Activated CD8-positive, alpha-beta memory T cell treated with anti-CD3 and anti-CD28 coated beads for 36 hours (primary cell): ENCODE data around the gene ATP2B3. TPM values are rescaled to one million over a fixed set of nuclear protein-coding genes. Genes with fewer than 3 reads are reported as not detected.

ENCODE experiments used
- CTCF ChIA-PET: fragments of 350-600 bp; sonication (Branson Sonifier 250); formaldehyde crosslinking; loops from one replicate; lab custom pipeline; 2021; ENCODE audit warnings: antibody characterized with exemption; lab: Charles Lee
- POLR2A ChIA-PET: fragments of 350-600 bp; sonication (Branson Sonifier 250); formaldehyde crosslinking; loops from one replicate; lab custom pipeline; 2021; ENCODE audit warnings: antibody characterized with exemption; lab: Charles Lee
- total RNA-seq, 2 experiments: library from RNA; stranded (reverse); gene quantifications; one replicate each; pipeline ENCODE4 v1.2.3, GENCODE V29; 2021

The ATP2B3 gene
- total RNA-seq, 2 experiments from 2014 or later: not detected

DNA sequence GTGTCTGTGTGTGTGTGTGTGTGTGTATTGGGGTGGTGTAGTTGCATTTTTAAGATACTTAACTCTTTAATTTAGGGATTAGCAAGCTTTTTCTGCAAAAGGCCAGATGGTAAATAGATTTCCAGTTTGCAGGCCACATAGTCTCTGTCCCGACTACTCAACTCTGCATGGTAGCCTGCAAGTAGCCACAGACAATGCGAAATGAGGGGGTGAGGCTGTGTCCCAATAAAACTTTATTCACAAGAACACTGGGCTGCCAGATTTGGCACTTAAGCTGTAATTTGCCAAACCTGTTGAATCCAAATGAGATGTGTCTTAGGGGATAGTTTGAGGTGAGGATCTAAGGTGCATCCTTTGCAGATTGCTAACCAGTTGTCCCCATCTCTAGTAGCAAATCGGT is 6.8 kb downstream of the ATP2B3 start:
- ChIA-PET POLR2A (no interaction called here), CTCF (no interaction called here)

DNA sequence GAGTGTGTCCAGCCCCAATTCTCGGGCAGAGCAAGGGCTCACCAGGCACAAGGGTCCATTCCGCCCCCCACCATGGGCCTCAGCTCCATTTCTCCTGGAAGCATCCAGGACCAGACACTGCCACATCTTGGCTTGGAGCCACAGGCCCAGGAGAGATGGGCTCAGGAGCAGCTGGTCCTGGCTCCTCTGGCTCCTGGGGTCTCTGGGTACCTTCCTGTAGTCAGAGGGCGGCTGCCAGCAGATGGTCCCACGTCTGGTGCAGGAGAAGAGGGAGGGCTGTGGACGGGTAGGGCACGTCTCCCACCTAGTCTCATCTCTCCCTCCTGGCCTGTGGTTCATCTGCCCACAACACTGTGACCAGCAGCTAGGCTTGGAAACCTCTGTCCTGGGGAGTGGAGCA is 8.0 kb downstream of the ATP2B3 start:
- POLR2A ChIA-PET: no interaction called here

DNA sequence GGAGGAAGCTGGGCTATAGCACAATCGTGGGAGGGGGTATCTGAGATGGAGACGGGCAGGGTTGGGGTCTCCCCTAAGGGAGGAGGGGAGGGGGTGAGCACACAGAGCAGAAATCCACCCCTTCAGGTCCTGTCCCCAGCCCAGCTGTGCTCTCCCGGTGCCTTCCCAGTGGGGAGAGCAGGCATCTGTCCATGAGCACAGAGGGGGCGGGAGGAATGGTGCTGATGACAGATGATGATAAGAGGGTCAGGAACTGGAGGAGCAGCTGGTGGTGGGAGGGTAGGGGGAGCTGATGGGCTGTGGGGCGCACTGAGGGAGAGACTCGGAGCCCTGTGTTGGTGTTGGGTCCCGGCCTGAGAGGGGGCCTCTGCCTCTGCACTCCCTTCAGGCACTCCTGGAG is 8.6 kb downstream of the ATP2B3 start:
- ChIA-PET POLR2A (no interaction called here), CTCF (no interaction called here)

More for the DNA sequence above, 8.0 kb downstream of the ATP2B3 start:
- CTCF ChIA-PET: no interaction called here

DNA sequence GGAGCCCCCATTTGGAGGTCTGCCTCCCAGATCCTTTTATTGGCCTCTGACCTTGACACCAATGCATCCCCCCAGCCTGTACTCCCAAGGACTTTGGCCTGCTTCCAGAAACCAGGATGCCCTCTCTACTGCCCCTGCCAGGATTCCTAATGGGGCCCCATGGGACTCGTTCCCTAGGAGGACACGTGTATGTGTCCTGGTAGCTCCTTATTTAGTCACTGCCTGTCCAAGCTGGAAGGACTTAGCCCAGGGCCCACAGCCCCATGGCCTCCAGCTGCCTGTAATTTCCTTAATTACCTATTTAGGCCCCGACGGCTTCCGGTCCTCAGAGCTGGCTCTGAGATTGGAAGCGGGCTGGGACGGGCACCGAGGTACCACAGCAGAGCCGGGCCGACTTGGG is 9.4 kb downstream of the ATP2B3 start:
- ChIA-PET CTCF (no interaction called here), POLR2A (no interaction called here)

DNA sequence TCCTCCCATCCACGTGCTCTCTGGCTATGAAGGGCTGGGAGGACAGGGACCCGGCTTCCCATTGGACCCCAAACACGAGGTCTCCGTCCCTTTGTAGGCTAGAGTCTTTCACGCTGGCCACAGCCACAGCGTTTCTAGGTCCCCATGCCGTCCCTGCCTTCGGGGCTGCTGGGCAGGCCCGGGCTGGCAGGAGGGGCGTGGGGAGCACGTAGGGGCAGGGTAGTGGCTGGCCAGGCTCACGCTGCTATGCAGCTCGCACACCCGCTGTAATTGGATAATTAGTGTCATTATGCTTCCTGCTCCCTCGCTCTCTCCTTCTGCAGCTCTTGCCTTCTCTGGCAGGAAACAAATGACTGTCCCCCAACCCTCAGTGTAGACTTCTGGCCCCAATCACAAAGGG is 9.8 kb downstream of the ATP2B3 start:
- ChIA-PET CTCF (interaction anchor here (0.6 kb wide), 1 partner anchor 139 kb away, joined by 3 read pairs; no protein-coding TSS in a partner anchor), POLR2A (no interaction called here)

DNA sequence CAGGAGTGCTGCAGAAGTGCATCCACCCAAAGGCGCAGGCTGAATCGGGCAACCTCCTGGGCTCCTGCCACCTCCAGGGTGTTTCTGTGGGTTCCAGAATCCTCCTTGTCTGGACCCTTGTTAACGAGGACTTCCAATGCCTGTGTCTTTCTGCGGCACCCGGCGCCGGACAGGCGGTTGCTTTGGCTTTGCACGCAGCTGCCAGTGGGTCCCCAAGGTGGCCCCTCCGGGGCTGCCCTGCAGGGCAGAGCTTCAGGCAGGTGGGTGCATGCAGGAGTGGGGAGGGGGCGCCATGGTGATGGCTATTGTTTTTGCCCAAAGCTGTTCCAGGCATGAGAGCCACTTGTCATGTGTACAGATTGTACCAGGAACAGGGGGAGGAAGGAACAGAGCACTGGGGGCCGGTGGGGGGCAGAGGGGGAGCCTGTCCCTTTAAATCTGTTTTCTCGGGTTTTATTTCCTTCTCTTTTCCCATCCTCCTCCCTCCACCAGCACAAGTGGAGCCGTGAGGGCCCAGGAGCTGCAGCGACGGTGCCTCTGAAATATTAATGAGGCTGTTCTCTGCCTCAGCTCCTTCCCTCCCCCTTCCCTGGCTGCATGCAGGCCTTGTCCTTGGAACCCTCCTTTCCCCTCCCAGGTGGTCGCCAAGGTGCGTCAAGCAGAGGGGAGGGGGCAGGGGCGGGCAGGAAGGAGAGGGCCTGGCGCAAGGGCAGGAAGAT is 13.1 kb downstream of the ATP2B3 start:
- ChIA-PET POLR2A (no interaction called here), CTCF (no interaction called here)

DNA sequence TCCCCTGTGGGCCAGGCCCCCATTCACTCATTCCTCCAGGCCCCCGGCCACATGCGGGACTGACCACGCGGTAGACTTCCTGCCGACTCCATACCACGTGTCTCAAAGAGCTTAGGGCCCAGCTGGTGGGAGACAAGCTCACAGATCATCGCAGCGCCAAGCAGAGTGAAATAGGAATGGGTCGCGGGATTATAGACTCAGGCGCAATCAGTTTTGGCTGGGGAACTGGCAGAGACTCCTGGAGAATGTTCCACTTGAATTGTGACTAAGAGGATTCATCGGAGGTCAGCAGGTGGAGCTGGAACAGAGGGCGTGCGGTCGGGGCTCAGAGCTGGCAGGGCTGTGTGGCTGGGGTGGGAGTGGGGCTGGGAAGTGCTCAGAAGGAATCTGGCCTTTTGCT is 15.6 kb downstream of the ATP2B3 start:
- CTCF ChIA-PET: no interaction called here
- POLR2A ChIA-PET: no interaction called here

DNA sequence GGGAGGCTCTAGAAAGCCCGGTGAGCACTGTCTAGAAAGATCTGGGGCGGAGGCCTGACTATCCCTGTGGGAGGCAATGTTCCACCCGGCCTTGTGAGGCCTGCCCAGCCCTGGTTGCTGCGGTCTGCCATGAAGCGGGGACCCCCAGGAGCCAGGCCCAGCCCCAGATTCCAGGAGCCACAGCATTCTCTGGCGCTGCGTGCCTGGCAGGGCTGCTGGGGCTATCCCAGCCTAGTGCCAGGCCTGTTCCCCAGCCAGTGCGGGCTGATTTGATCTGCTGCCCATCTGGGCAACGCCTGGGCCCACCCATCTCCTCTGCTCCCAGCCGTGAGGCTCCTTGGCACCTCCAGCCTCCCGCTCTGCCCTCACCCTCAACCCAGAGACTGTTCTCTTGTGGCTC is 19.6 kb downstream of the ATP2B3 start:
- ChIA-PET POLR2A (no interaction called here), CTCF (no interaction called here)

DNA sequence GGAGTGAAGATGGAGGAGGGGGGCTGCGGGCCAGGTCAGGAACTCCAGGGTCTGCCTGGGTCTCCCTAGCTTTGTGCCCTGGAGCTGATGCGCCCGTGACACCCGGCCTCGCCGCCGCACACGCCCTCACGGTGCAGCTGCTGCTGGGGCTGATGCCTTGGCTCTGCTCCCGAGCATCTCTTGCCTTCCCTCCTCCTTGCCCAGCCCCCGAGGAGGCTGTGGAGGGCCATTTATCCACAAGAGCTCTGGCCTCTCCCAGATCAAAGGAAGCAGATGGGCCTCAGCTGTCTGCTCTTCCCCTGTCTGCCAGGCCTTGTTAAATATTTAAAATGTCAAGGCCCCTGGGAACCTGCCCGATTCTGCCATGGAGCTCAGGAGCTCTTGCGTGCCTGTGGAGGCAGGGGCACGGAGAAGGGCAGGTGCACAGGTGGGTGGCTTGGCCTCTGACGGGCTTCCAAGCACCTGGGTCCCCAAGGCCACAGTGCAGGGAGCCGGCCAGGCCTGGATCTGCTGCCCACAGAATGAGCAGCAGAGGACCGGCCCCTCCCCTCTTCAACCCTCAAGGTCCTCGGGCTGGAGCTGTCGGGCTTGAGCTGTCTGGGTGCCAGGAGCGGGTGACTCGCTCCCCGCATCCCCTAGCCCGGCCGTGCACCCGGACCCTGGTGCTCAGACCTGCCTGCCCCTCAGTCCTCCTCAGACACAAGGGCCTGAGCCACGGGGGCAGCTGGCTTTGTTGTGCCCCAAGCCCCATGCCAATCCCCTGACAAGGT is 20.3 kb downstream of the ATP2B3 start:
- POLR2A ChIA-PET: no interaction called here
- CTCF ChIA-PET: interaction anchor here (3.0 kb wide), 1 partner anchor 130 kb away, joined by 30 read pairs; no protein-coding TSS in a partner anchor

DNA sequence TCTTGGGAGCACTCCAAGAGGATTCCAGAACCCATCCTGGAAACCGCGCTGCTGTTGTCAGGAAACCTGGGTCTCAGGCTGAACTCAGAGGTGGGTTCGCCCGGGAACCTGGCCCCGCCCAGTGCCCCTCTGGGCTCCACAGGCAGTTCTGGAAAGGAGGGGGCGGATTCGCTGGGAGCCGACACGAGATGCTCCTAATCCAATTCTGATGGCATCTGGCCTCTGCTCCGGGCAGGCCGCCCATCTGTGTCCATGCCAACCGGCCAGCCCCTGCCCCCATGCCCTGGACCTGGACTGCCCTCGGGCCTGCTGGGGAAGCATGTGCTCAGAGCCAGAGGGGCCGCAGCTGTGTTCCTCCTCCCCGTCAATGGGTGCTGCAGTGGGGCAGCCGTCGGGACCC is 21.0 kb downstream of the ATP2B3 start:
- ChIA-PET POLR2A (no interaction called here), CTCF (interaction anchor here (0.9 to 3.0 kb wide), 2 partner anchors 123 to 129 kb away, joined by 3 to 30 read pairs; no protein-coding TSS in a partner anchor)

DNA sequence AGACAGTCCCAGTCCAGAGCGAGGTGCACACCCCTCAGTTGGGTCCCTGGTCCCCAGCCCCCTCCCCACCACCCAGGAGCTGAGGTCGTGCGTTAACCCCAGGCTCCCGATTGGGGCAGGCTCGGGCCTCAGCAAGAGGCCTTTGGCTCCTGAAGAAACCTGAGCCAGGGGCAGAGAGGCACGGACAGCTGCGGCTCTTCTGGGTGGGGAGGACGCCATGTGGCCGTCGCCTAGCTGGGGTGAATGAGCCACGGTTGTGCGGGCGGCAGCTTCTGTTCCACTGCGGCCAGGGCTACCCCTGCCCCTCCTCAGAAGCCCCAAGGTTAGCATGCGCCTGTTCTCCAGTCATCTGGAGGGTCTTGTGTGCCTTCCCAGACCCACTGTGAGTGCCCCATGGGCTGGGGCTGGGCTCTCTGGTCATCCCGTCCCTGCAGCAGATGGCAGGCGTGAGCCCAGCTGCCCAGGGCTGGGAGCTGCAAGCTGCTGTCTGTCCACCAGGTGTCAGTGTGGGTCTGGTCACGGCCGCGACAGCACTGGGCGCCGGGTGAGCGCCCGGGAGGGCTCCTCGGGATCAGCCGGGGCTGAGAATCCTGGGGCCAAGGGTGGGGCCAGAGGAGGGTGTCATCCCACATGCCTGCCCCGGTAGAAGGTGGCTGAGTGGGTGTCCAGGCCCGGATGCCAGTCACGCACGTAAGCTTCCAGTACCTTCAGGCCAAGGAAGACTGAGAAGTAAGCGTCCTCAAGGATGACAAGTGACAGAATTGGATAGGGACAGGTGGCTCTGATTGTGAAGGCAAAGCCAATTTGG is 21.9 kb downstream of the ATP2B3 start:
- ChIA-PET POLR2A (no interaction called here), CTCF (interaction anchor here (0.5 to 3.0 kb wide), 11 partner anchors 10 to 128 kb away, joined by 3 to 30 read pairs (median 4); no protein-coding TSS in a partner anchor)

DNA sequence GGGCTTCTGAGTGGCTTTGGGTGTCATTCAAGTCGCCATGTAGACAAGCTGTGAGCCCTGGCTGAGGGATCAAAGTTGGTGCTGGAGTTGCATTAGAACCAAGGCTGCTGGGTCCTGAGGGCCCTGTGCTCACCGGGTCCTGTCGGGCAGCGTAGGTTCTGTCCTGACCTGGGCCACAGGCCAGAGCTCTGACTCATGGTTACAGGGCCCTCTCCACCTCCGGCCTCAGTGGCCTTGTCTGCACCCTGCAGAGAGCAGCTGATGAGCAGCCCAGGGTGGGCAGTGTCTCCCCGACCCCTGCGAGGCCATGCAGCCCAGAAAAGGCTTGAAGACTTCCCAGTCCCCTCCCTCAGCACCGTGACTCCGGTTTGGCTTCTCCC is 22.5 kb downstream of the ATP2B3 start:
- POLR2A ChIA-PET: no interaction called here
- CTCF ChIA-PET: interaction anchor here (0.7 to 3.0 kb wide), 11 partner anchors 9 to 177 kb away, joined by 3 to 30 read pairs (median 4); no protein-coding TSS in a partner anchor

DNA sequence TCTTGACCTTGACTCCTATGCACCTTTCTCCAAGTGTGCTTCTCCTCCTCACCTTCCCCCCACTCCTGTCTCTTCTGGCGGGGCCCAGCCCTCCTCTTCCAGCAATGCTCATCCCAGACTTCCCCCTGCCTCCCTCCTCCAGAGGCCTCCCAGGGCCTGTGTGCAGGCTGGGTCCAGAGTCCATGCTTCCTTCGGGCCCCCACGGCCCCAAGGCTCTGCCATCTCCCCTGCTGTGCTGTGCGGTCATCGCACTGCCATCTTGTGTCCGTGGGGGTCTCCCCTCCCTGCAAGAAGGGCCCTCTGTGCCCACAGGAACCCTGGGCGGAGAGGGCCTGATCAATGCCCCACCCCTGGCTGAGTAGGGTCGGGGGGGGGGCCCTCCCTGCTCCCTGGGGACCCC is 27.3 kb downstream of the ATP2B3 start:
- CTCF ChIA-PET: no interaction called here
- POLR2A ChIA-PET: no interaction called here

DNA sequence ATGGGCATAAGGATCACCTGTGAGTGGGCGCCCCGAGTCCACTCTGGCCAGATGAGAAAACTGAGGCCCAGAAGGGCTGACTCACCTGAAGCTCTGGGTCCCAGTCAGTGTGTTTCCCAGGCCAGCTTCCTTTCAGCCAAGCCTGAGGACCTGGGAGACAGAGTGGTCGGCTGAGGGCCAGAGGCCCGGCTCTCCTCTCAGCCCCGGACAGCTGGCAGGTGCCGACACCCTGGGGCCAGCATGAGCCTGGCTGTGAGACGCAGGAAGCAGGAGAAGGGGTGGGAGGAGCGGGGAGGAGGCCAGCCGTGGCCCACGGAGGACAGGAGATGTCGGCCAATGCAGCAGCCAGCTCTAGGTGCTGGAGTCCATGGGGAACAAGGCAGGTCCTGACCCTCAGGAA is 28.9 kb downstream of the ATP2B3 start:
- CTCF ChIA-PET: interaction anchor here (1.3 kb wide), 1 partner anchor 8 kb away, joined by 6 read pairs; no protein-coding TSS in a partner anchor
- POLR2A ChIA-PET: no interaction called here

DNA sequence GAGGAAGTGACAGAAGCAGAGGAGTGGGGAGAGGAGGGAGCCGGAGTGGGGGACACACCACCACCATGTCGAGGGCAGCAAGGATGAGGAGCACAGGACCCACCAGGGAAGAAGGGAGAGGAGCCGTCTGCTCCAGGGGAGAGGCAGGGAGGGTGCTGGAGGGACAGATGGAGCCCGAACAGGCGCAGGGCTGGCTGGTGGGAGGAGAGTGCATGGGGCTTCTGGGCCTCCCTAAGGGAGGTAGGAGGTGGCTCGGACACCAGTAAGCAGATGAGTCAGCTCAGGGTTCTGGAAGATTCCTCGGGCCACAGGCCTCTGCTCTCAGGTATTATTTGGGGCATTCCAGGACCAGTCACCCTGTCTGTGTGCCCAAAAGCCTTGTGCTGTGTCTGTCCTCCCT is 29.8 kb downstream of the ATP2B3 start:
- CTCF ChIA-PET: no interaction called here
- POLR2A ChIA-PET: no interaction called here

DNA sequence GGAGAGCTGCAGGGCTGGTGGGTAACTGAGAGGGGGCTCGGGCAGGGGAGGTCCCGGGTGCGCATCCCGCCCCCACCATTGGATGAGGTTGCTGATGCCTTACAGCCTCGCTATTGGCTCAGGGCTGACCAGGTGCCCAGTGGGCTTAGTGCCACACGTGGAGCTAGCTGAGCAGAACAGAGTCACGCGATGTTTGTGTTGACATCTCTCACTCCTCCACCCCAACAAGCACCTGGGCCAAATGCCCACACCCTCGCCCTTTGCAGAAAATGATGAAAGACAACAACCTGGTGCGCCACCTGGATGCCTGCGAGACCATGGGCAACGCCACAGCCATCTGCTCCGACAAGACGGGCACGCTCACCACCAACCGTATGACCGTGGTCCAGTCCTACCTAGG is 31.8 kb downstream of the ATP2B3 start:
- ChIA-PET CTCF (interaction anchor here (1.8 kb wide), 1 partner anchor 9 kb away, joined by 7 read pairs; no protein-coding TSS in a partner anchor), POLR2A (no interaction called here)

DNA sequence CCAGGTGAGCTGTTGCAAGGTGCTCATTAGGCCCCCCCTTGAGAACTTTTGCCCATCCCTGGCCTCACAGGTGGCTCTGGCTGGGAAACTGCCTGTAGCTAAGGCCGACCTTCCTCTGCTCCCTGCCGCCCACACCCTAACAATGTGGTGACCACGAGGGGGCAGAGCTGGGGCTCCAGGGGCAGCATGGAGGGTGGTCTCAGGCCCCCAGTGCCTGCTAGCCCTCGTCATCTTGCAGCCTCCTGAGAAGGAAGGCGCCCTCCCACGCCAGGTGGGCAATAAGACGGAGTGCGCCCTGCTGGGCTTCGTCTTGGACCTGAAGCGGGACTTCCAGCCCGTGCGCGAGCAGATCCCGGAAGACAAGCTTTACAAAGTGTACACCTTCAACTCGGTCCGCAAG is 32.4 kb downstream of the ATP2B3 start:
- CTCF ChIA-PET: interaction anchor here (1.8 kb wide), 1 partner anchor 10 kb away, joined by 7 read pairs; no protein-coding TSS in a partner anchor
- POLR2A ChIA-PET: no interaction called here

DNA sequence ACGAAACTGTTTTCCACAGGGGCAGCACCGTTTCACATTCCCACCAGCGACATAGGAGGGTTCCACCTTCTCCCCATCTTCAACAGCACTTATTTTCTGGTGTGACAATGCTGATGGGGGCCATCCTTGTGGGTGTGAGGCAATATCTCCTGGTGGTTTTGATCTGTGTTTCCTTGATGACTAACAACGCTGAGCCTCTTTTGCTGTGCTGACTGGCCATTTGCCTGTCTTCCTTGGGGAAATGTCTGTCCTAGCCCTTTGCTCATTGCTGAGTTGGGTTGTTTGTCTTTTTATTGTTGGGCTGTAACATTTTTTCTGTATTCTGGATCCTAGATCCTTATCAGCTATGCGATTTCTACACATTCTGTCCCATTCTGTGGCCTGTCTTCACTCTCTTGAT is 33.7 kb downstream of the ATP2B3 start:
- ChIA-PET CTCF (no interaction called here), POLR2A (no interaction called here)

DNA sequence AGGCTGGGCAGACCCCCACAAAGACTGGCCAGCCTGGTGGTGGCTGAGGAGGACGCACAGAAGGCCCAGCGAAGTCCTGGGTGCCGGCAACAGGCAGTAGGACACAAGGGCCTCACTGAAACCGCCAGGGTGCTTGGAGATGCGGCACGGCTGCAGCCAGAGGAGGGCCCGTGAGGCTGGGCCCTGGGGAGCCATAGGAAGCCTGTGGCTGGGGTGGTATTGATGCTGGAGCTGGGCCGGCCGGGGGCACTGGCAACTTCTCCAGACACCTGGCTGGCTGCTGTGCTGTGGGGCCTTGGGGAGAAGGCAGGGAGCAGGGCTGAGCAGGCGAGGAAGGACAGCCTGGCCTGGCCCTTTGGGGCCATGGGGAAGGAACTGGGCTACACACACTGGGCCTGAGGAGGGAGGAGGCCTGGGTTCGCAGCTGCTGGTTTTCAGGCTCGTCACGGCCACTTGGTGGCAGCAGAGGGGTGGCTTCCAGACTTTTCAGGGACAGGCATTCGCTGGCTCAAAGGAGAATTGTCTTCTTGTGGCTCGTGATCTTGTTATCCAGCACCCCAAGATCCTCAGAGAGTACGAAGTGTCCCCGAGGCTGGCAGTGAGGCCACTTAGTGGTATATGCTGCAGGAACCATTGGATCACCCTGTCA is 37.2 kb downstream of the ATP2B3 start:
- ChIA-PET POLR2A (no interaction called here), CTCF (interaction anchor here (0.7 to 2.9 kb wide), 6 partner anchors 8 to 114 kb away, joined by 3 to 23 read pairs (median 4); no protein-coding TSS in a partner anchor)
